Adrenal gland (tissue), 5 donors: Measurements from ENCODE around the gene BCLAF1.

Experiments used
- CTCF ChIP-seq, 6 experiments: fragments of 450-650 bp in 4 of 6; fragments of 200-600 bp in 2 of 6; sonication (generic) in 1 of 6; IDR thresholded peaks; 1 replicate in 5 of 6; 2 replicates in 1 of 6; pipeline versions ENCODE4 v1.5.1 to v1.8.0; 2016 to 2021; ENCODE audit warnings: antibody characterized with exemption in 6 of 6, mild to moderate bottlenecking in 2 of 6, moderate library complexity in 1 of 6
- POLR2A ChIP-seq, 2 donors: fragments of 450-650 bp; IDR thresholded peaks; one replicate each; pipeline ENCODE4 v1.6.1; 2017; ENCODE audit warnings: antibody characterized with exemption in 2 of 2, mild to moderate bottlenecking in 2 of 2, moderate library complexity in 1 of 2
- donor health status: DM: no; HTN: no; CAD: no.

GRCh38 chr6:136303516-136303915 lies 13.9 kb upstream of the BCLAF1 start:
- TF ChIP-seq CTCF (IDR thresholded peaks at IDR 0.05) = no peak
- no peak for TF ChIP-seq POLR2A (IDR thresholded peaks at IDR 0.05)
